Stimulated activated naive CD4-positive, alpha-beta T cell treated with Interleukin-2 at 50 U/mL for 16 hours (primary cell): ENCODE results near the gene FDX1.

Source experiments
- DNase-seq: peaks from one replicate; lab custom pipeline; 2025; lab: John Stamatoyannopoulos, UW

FDX1 gene

GRCh38 chr11:110431051-110431672, 1.4 kb downstream of the FDX1 start:
- DNase-seq = no peak

- DNase-seq = no peak
These were observed 1.9 kb downstream of the FDX1 start for GRCh38 chr11:110431674-110432073.

GRCh38 chr11:110432713-110433392, 3.1 kb downstream of the FDX1 start:
- DNase-seq = no peak

GRCh38 chr11:110433393-110434333, 3.9 kb downstream of the FDX1 start:
- DNase-seq = no peak

- no peak for DNase-seq
These were observed 5.4 kb downstream of the FDX1 start for GRCh38 chr11:110434952-110435779.

- no peak for DNase-seq
These were observed 6.3 kb downstream of the FDX1 start for GRCh38 chr11:110435780-110436717.

- no peak for DNase-seq
These were observed 8.3 kb downstream of the FDX1 start for GRCh38 chr11:110438017-110438416.

GRCh38 chr11:110445437-110445836, 15.7 kb downstream of the FDX1 start:
- DNase-seq = no peak

- no peak for DNase-seq
These were observed 16.3 kb downstream of the FDX1 start for GRCh38 chr11:110446061-110446460.

GRCh38 chr11:110446594-110446993, 16.8 kb downstream of the FDX1 start:
- DNase-seq = no peak

- DNase-seq = no peak
These were observed 17.6 kb downstream of the FDX1 start for GRCh38 chr11:110447343-110447742.

GRCh38 chr11:110447897-110448745, 18.4 kb downstream of the FDX1 start:
- no peak for DNase-seq

GRCh38 chr11:110450246-110450645, 20.5 kb downstream of the FDX1 start:
- DNase-seq = no peak

- no peak for DNase-seq
These were observed 23.0 kb downstream of the FDX1 start for GRCh38 chr11:110452720-110453119.

- no peak for DNase-seq
These were observed 24.1 kb downstream of the FDX1 start for GRCh38 chr11:110453684-110454354.

- DNase-seq = no peak
These were observed 24.9 kb downstream of the FDX1 start for GRCh38 chr11:110454609-110455008.

- no peak for DNase-seq
These were observed 26.0 kb downstream of the FDX1 start for GRCh38 chr11:110455718-110456117.

GRCh38 chr11:110463153-110463552, 33.4 kb downstream of the FDX1 start:
- DNase-seq = no peak

GRCh38 chr11:110465231-110465630, 35.5 kb downstream of the FDX1 start:
- no peak for DNase-seq
